Measurements from ENCODE around the gene PHYHD1.

PHYHD1 gene

GRCh38 chr9:128979111-128979510 lies 58.3 kb downstream of the PHYHD1 start:
- Histone ChIP-seq H3K9me3 (ENCODE audit: severe bottlenecking) (no peaks in the 10 kb centered on the region), H3K27ac (no peak overlapping the region), H3K27me3 (ENCODE audit: insufficient read depth, low read depth, severe bottlenecking) (no peaks in the 10 kb centered on the region), H3K4me3 (ENCODE audit: low read depth, low read length) (no peak overlapping the region), H3K36me3 (peaks cover 96% of the 10 kb centered on the region)
- no peak for TF ChIP-seq CTCF (IDR thresholded peaks at IDR 0.05; ENCODE audit: low read depth, low read length)
- DNase-seq, result no peak

- Histone ChIP-seq H3K9me3 (ENCODE audit: severe bottlenecking) (no peaks in the 10 kb centered on the region), H3K36me3 (peaks cover 100% of the 10 kb centered on the region), H3K27me3 (ENCODE audit: insufficient read depth, low read depth, severe bottlenecking) (no peaks in the 10 kb centered on the region), H3K4me3 (ENCODE audit: low read depth, low read length) (no peak overlapping the region), H3K27ac (no peak overlapping the region)
- DNase-seq, result no peak
- TF ChIP-seq CTCF (IDR thresholded peaks at IDR 0.05; ENCODE audit: low read depth, low read length), result no peak
These were observed 62.8 kb downstream of the PHYHD1 start for GRCh38 chr9:128983536-128983935.

- H3K9me3 ChIP-seq (ENCODE audit: severe bottlenecking), result no peaks in the 10 kb centered on the region
- no peak overlapping the region for H3K4me3 ChIP-seq (ENCODE audit: low read depth, low read length)
- H3K27me3 ChIP-seq (ENCODE audit: insufficient read depth, low read depth, severe bottlenecking), result no peaks in the 10 kb centered on the region
- no peak for DNase-seq
- no peak for TF ChIP-seq CTCF (IDR thresholded peaks at IDR 0.05; ENCODE audit: low read depth, low read length)
- H3K27ac ChIP-seq, result no peak overlapping the region
- peaks cover 99% of the 10 kb centered on the region for H3K36me3 ChIP-seq
These were observed 65.9 kb downstream of the PHYHD1 start for GRCh38 chr9:128986671-128987070.

- TF ChIP-seq CTCF (IDR thresholded peaks at IDR 0.05; ENCODE audit: low read depth, low read length), result no peak
- Histone ChIP-seq H3K36me3 (peaks cover 98% of the 10 kb centered on the region), H3K27ac (no peak overlapping the region), H3K9me3 (ENCODE audit: severe bottlenecking) (no peaks in the 10 kb centered on the region), H3K4me3 (ENCODE audit: low read depth, low read length) (no peak overlapping the region), H3K27me3 (ENCODE audit: insufficient read depth, low read depth, severe bottlenecking) (no peaks in the 10 kb centered on the region)
- no peak for DNase-seq
These were observed 67.0 kb downstream of the PHYHD1 start for GRCh38 chr9:128987805-128988204.
